ENCODE data around the gene MTERF4. TPM values are rescaled to one million over a fixed set of nuclear protein-coding genes. Genes with fewer than 3 reads are reported as not detected.

Gene MTERF4
- total and polyA plus RNA-seq, 2 of the 13 experiments (the other 11 are each of a cell fraction or from before 2014, with no cell fraction given), result 50.5 to 59.8 TPM

- TF ChIP-seq ZNF800 (CRISPR knock-in tag; IDR thresholded peaks at IDR 0.05), result peak; percentile 95
- no peak; the same call in 1 of the 2 replicates for TF ChIP-seq ZFP41 (CRISPR knock-in tag; IDR thresholded peaks at IDR 0.05; ENCODE audit: borderline replicate concordance)
- TF ChIP-seq YEATS2 (CRISPR knock-in tag; IDR thresholded peaks at IDR 0.05; ENCODE audit: borderline replicate concordance), result peak; percentile 100
- peak; percentile 99 for TF ChIP-seq PHF20 (CRISPR knock-in tag; IDR thresholded peaks at IDR 0.05)
- no peak for TF ChIP-seq EHMT2 (IDR thresholded peaks at IDR 0.05; ENCODE audit: borderline replicate concordance, low read depth, low read length)
- TF ChIP-seq, protein P1, sequence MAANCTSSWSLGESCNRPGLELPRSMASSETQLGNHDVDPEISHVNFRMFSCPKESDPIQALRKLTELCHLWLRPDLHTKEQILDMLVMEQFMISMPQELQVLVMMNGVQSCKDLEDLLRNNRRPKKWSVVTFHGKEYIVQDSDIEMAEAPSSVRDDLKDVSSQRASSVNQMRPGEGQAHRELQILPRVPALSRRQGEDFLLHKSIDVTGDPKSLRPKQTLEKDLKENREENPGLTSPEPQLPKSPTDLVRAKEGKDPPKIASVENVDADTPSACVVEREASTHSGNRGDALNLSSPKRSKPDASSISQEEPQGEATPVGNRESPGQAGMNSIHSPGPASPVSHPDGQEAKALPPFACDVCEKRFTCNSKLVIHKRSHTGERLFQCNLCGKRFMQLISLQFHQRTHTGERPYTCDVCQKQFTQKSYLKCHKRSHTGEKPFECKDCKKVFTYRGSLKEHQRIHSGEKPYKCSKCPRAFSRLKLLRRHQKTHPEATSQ (CRISPR knock-in tag; IDR thresholded peaks at IDR 0.05; ENCODE audit: borderline replicate concordance), result peak; percentile 58; the same call in 1 of the 2 replicates
- TF ChIP-seq HMG20A (CRISPR knock-in tag; IDR thresholded peaks at IDR 0.05; ENCODE audit: borderline replicate concordance), result peak; percentile 59; the same call in 1 of the 2 replicates
- no peak for TF ChIP-seq SRSF9 (IDR thresholded peaks at IDR 0.05; ENCODE audit: borderline replicate concordance, insufficient read depth, low read depth, low read length, poor library complexity, severe bottlenecking)
- TF ChIP-seq ZNF205 (CRISPR knock-in tag; IDR thresholded peaks at IDR 0.05), result peak; percentile 98
- TF ChIP-seq, protein P2, sequence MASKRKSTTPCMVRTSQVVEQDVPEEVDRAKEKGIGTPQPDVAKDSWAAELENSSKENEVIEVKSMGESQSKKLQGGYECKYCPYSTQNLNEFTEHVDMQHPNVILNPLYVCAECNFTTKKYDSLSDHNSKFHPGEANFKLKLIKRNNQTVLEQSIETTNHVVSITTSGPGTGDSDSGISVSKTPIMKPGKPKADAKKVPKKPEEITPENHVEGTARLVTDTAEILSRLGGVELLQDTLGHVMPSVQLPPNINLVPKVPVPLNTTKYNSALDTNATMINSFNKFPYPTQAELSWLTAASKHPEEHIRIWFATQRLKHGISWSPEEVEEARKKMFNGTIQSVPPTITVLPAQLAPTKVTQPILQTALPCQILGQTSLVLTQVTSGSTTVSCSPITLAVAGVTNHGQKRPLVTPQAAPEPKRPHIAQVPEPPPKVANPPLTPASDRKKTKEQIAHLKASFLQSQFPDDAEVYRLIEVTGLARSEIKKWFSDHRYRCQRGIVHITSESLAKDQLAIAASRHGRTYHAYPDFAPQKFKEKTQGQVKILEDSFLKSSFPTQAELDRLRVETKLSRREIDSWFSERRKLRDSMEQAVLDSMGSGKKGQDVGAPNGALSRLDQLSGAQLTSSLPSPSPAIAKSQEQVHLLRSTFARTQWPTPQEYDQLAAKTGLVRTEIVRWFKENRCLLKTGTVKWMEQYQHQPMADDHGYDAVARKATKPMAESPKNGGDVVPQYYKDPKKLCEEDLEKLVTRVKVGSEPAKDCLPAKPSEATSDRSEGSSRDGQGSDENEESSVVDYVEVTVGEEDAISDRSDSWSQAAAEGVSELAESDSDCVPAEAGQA (IDR thresholded peaks at IDR 0.05; ENCODE audit: low read depth), result peak; percentile 100
- TF ChIP-seq, protein P2 (CRISPR knock-in tag; IDR thresholded peaks at IDR 0.05; ENCODE audit: borderline replicate concordance), result peak; percentile 90; the same call in 1 of the 2 replicates
- TF ChIP-seq, protein P3, sequence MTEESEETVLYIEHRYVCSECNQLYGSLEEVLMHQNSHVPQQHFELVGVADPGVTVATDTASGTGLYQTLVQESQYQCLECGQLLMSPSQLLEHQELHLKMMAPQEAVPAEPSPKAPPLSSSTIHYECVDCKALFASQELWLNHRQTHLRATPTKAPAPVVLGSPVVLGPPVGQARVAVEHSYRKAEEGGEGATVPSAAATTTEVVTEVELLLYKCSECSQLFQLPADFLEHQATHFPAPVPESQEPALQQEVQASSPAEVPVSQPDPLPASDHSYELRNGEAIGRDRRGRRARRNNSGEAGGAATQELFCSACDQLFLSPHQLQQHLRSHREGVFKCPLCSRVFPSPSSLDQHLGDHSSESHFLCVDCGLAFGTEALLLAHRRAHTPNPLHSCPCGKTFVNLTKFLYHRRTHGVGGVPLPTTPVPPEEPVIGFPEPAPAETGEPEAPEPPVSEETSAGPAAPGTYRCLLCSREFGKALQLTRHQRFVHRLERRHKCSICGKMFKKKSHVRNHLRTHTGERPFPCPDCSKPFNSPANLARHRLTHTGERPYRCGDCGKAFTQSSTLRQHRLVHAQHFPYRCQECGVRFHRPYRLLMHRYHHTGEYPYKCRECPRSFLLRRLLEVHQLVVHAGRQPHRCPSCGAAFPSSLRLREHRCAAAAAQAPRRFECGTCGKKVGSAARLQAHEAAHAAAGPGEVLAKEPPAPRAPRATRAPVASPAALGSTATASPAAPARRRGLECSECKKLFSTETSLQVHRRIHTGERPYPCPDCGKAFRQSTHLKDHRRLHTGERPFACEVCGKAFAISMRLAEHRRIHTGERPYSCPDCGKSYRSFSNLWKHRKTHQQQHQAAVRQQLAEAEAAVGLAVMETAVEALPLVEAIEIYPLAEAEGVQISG (CRISPR knock-in tag; IDR thresholded peaks at IDR 0.05), result peak; percentile 98
- TF ChIP-seq HNF4G (IDR thresholded peaks at IDR 0.05; ENCODE audit: borderline replicate concordance, low read depth, low read length), result no peak
- TF ChIP-seq HNF4G (CRISPR knock-in tag; IDR thresholded peaks at IDR 0.05; ENCODE audit: borderline replicate concordance, low read depth), result peak; percentile 93
- TF ChIP-seq ZNF670 (CRISPR knock-in tag; IDR thresholded peaks at IDR 0.05; ENCODE audit: borderline replicate concordance), result peak; percentile 99
- TF ChIP-seq ZNF75D (CRISPR knock-in tag; IDR thresholded peaks at IDR 0.05; ENCODE audit: borderline replicate concordance), result peak; percentile 83; the same call in 1 of the 2 replicates
- peak; percentile 93 for TF ChIP-seq FOXA3 (CRISPR knock-in tag; IDR thresholded peaks at IDR 0.05)
Measured at GRCh38 chr2:241102239-241102803, at the start of gene MTERF4 (continued).
